Measurements from ENCODE around the gene TPP1.

DNA sequence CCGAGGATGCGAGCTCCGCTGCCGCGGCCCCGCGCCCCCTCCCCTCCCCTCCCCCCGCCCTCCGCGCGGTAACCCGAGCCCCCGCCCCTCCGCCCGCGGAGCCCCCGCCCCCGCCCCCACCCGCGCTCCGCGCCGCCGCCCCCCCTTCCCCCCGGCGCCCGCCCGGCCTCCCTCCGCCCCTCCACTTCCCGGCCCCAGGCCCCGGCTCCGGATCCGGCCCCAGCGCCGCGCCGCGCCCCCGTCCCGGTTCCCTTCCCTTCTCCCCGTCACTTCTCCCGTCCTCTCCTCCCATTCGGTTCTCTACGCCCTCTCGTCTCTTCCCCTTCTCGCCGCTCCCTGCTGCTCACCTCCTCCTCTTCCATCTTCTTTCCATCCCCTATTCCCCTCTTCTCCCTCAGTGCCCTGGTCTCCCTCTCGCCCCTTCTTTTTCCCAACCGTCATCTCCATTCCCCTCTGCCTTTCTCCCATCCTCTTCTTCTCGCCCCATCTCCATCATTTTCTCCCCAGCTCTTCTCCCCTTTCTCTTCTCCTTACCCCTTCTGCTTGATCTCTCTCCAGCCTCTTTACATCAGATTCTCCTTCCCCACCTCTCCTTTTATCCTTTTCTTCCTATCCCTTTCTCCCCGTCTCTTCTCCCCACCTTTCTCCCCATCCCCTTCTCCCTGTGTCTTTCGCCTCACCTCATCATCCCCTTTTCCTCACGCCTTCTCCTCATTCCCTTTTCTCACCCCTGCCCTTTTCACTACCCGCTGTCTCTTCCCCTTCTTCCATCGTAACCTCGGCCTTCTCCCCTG lies 36.8 kb upstream of the TPP1 start, which contains the start of gene DCHS1:
- no peak for TF ChIP-seq CTCF (IDR thresholded peaks at IDR 0.05)
- peak in 1 of 2 donors; percentile 32 for TF ChIP-seq POLR2A (IDR thresholded peaks at IDR 0.05)
- TF ChIP-seq EP300 (IDR thresholded peaks at IDR 0.05): no peak
